Central memory CD8-positive, alpha-beta T cell (primary cell): ENCODE measurements around the gene DPPA3.
"Not testable (repeated sequence)": the region's sequence is repeated elsewhere in the genome, so short reads cannot be mapped to it uniquely, and the experiment has no call there.

ENCODE experiments used
- ATAC-seq: fragments of 150-1000 bp; cut with Tn5 transposase; replicated peaks from 2 replicates; pipeline ENCODE4 v1.10.0; 2022; ENCODE audit warnings: mild to moderate bottlenecking, moderate FRiP score, moderate number of reproducible peaks; ENCODE audit not compliant: poor library complexity, severe bottlenecking; ENCODE audit errors: extremely low read depth
- DNase-seq, 2 donors: peaks; one replicate each; pipeline ENCODE4 v3.0.0; 2021; ENCODE audit warnings: low spot score in 2 of 2
- H3K27ac Mint-ChIP-seq: one replicate; pipeline ENCODE4 v1.8.0; 2022; ENCODE audit warnings: low read depth, mild to moderate bottlenecking, moderate library complexity, mixed read lengths
- H3K27me3 Mint-ChIP-seq: one replicate; pipeline ENCODE4 v1.8.0; 2022; ENCODE audit warnings: mixed read lengths
- H3K36me3 Mint-ChIP-seq: one replicate; pipeline ENCODE4 v1.8.0; 2022; ENCODE audit warnings: mild to moderate bottlenecking, moderate library complexity, mixed read lengths; ENCODE audit not compliant: insufficient read depth
- H3K4me1 Mint-ChIP-seq: one replicate; pipeline ENCODE4 v1.8.0; 2022; ENCODE audit warnings: mixed read lengths
- H3K4me3 Mint-ChIP-seq: one replicate; pipeline ENCODE4 v1.8.0; 2022; ENCODE audit warnings: mild to moderate bottlenecking, moderate library complexity, mixed read lengths
- H3K9me3 Mint-ChIP-seq: one replicate; pipeline ENCODE4 v1.8.0; 2022; ENCODE audit warnings: mixed read lengths

The DPPA3 gene

GRCh38 chr12:7695566-7696197 lies 15.6 kb upstream of the DPPA3 start, which contains the start of gene GDF3:
GDF3 (minus strand) TSS chr12:7695775; CDS start chr12:7695728, 47 bp downstream.
- Mint-ChIP-seq H3K4me3 (no peak within 1 kb of the TSS), H3K9me3 (no peaks in the 10 kb centered on the region), H3K36me3 (no peaks in the 10 kb centered on the region), H3K27me3 (peaks cover 25% of the 10 kb centered on the region), H3K4me1 (peaks cover 6% of the 10 kb centered on the region), H3K27ac (no peak within 1 kb of the TSS)
- DNase-seq (no peak), ATAC-seq (no peak)

GRCh38 chr12:7705846-7706245 lies 5.4 kb upstream of the DPPA3 start:
- H3K27me3 Mint-ChIP-seq = no peaks in the 10 kb centered on the region
- H3K36me3 Mint-ChIP-seq = no peaks in the 10 kb centered on the region
- no peaks in the 10 kb centered on the region for H3K4me1 Mint-ChIP-seq
- DNase-seq (no peak), ATAC-seq (no peak)
- H3K9me3 Mint-ChIP-seq = no peaks in the 10 kb centered on the region
- no peak overlapping the region for H3K27ac Mint-ChIP-seq
- H3K4me3 Mint-ChIP-seq = no peak overlapping the region

- H3K4me1 Mint-ChIP-seq = no peaks in the 10 kb centered on the region
- ATAC-seq = no peak
- no peak for DNase-seq
- H3K36me3 Mint-ChIP-seq = no peaks in the 10 kb centered on the region
- no peak overlapping the region for H3K27ac Mint-ChIP-seq
- no peak overlapping the region for H3K4me3 Mint-ChIP-seq
- no peaks in the 10 kb centered on the region for H3K9me3 Mint-ChIP-seq
- peaks cover 10% of the 10 kb centered on the region for H3K27me3 Mint-ChIP-seq
Measured at GRCh38 chr12:7709969-7710675, 1.1 kb upstream of the DPPA3 start.

- ATAC-seq (no peak), DNase-seq (no peak)
- Mint-ChIP-seq H3K36me3 (no peaks in the 10 kb centered on the region), H3K9me3 (no peaks in the 10 kb centered on the region), H3K4me1 (no peaks in the 10 kb centered on the region), H3K4me3 (no peak overlapping the region), H3K27ac (no peak overlapping the region), H3K27me3 (peaks cover 19% of the 10 kb centered on the region)
Measured at GRCh38 chr12:7712841-7713442, 1.7 kb downstream of the DPPA3 start.

- no peak for ATAC-seq
- H3K4me1 Mint-ChIP-seq = no peaks in the 10 kb centered on the region
- DNase-seq = no peak
Measured at GRCh38 chr12:7716381-7716780, 5.1 kb downstream of the DPPA3 start.

GRCh38 chr12:7719946-7720730 lies 8.9 kb downstream of the DPPA3 start:
- H3K27me3 Mint-ChIP-seq = peaks cover 35% of the 10 kb centered on the region
- H3K9me3 Mint-ChIP-seq = no peaks in the 10 kb centered on the region
- ATAC-seq = no peak

More at GRCh38 chr12:7716381-7716780, 5.1 kb downstream of the DPPA3 start:
- no peak overlapping the region for H3K4me3 Mint-ChIP-seq
- no peaks in the 10 kb centered on the region for H3K36me3 Mint-ChIP-seq
- H3K27ac Mint-ChIP-seq = no peak overlapping the region
- H3K9me3 Mint-ChIP-seq = no peaks in the 10 kb centered on the region
- peaks cover 45% of the 10 kb centered on the region for H3K27me3 Mint-ChIP-seq

GRCh38 chr12:7723926-7724325 lies 12.7 kb downstream of the DPPA3 start:
- H3K27me3 Mint-ChIP-seq = peaks cover 16% of the 10 kb centered on the region
- H3K36me3 Mint-ChIP-seq = no peaks in the 10 kb centered on the region
- H3K4me1 Mint-ChIP-seq = no peaks in the 10 kb centered on the region
- no peak overlapping the region for H3K4me3 Mint-ChIP-seq
- no peak overlapping the region for H3K27ac Mint-ChIP-seq
- ATAC-seq (no peak), DNase-seq (no peak)
- H3K9me3 Mint-ChIP-seq = no peaks in the 10 kb centered on the region

More at GRCh38 chr12:7719946-7720730, 8.9 kb downstream of the DPPA3 start:
- H3K4me3 Mint-ChIP-seq = no peak overlapping the region
- H3K4me1 Mint-ChIP-seq = no peaks in the 10 kb centered on the region
- no peak for DNase-seq
- no peaks in the 10 kb centered on the region for H3K36me3 Mint-ChIP-seq
- H3K27ac Mint-ChIP-seq = no peak overlapping the region

- Mint-ChIP-seq H3K36me3 (no peaks in the 10 kb centered on the region), H3K4me1 (no peaks in the 10 kb centered on the region), H3K27me3 (no peaks in the 10 kb centered on the region), H3K9me3 (no peaks in the 10 kb centered on the region), H3K27ac (no peak overlapping the region), H3K4me3 (no peak overlapping the region)
- DNase-seq (no peak), ATAC-seq (no peak)
Measured at GRCh38 chr12:7729746-7730145, 18.5 kb downstream of the DPPA3 start.

GRCh38 chr12:7730984-7731383 lies 19.8 kb downstream of the DPPA3 start:
- not testable (repeated sequence) for H3K36me3 Mint-ChIP-seq, H3K27me3 Mint-ChIP-seq, ATAC-seq, H3K27ac Mint-ChIP-seq, H3K9me3 Mint-ChIP-seq, H3K4me1 Mint-ChIP-seq, DNase-seq, H3K4me3 Mint-ChIP-seq

- Mint-ChIP-seq H3K4me1 (no peaks in the 10 kb centered on the region), H3K9me3 (no peaks in the 10 kb centered on the region), H3K27ac (no peak overlapping the region), H3K4me3 (no peak overlapping the region), H3K36me3 (no peaks in the 10 kb centered on the region), H3K27me3 (no peaks in the 10 kb centered on the region)
- DNase-seq (no peak), ATAC-seq (no peak)
Measured at GRCh38 chr12:7731486-7731885, 20.3 kb downstream of the DPPA3 start.

- Mint-ChIP-seq H3K4me3 (no peak overlapping the region), H3K27ac (no peak overlapping the region), H3K27me3 (no peaks in the 10 kb centered on the region), H3K9me3 (no peaks in the 10 kb centered on the region), H3K36me3 (no peaks in the 10 kb centered on the region), H3K4me1 (no peaks in the 10 kb centered on the region)
- no peak for DNase-seq
- no peak for ATAC-seq
Measured at GRCh38 chr12:7732993-7733392, 21.8 kb downstream of the DPPA3 start.

GRCh38 chr12:7747246-7747645 lies 36.0 kb downstream of the DPPA3 start, which contains the start of gene CLEC4C:
CLEC4C (minus strand) TSS chr12:7747375; CDS start chr12:7747348, 27 bp downstream.
- H3K4me1 Mint-ChIP-seq = peaks cover 5% of the 10 kb centered on the region
- ATAC-seq (no peak), DNase-seq (no peak)
- no peaks in the 10 kb centered on the region for H3K27me3 Mint-ChIP-seq
- H3K27ac Mint-ChIP-seq = no peak within 1 kb of the TSS
- no peaks in the 10 kb centered on the region for H3K9me3 Mint-ChIP-seq
- H3K36me3 Mint-ChIP-seq = peaks cover 3% of the 10 kb centered on the region
- H3K4me3 Mint-ChIP-seq = no peak within 1 kb of the TSS
